Amygdala (tissue), 56 donors: ENCODE measurements around the gene FGF12.

Experiments
- DNase-seq, 56 donors: peaks; one replicate each; lab custom pipeline; 2025; lab: John Stamatoyannopoulos, UW

Gene FGF12

GRCh38 chr3:192422321-192422996 is 304.9 kb downstream of the FGF12 start:
- no peak for DNase-seq

- no peak for DNase-seq
These were observed 308.0 kb downstream of the FGF12 start for GRCh38 chr3:192419312-192419711.

- no peak for DNase-seq
These were observed 309.7 kb downstream of the FGF12 start for GRCh38 chr3:192417559-192418055.

GRCh38 chr3:192417017-192417416 is 310.3 kb downstream of the FGF12 start:
- DNase-seq: no peak

- DNase-seq: no peak
These were observed 313.9 kb downstream of the FGF12 start for GRCh38 chr3:192413461-192413860.

GRCh38 chr3:192410684-192410960 is 316.7 kb downstream of the FGF12 start:
- no peak for DNase-seq

- peak in 16 of 56 donors; percentile 1 to 48 (median 28) for DNase-seq
These were observed 317.3 kb downstream of the FGF12 start for GRCh38 chr3:192409838-192410683.

GRCh38 chr3:192409201-192409837 is 318.0 kb downstream of the FGF12 start:
- peak in 17 of 56 donors; percentile 6 to 58 (median 26) for DNase-seq

- peak in 15 of 56 donors; percentile 9 to 60 (median 29) for DNase-seq
These were observed 318.6 kb downstream of the FGF12 start for GRCh38 chr3:192408647-192409200.

GRCh38 chr3:192408007-192408646 is 319.2 kb downstream of the FGF12 start:
- DNase-seq: peak in 19 of 56 donors; percentile 3 to 42 (median 12)

GRCh38 chr3:192399767-192400166 is 327.6 kb downstream of the FGF12 start:
- DNase-seq: no peak

GRCh38 chr3:192397012-192397411 is 330.3 kb downstream of the FGF12 start:
- no peak for DNase-seq

- no peak for DNase-seq
These were observed 331.8 kb downstream of the FGF12 start for GRCh38 chr3:192395506-192395905.

- no peak for DNase-seq
These were observed 334.4 kb downstream of the FGF12 start for GRCh38 chr3:192392986-192393385.

GRCh38 chr3:192382861-192383260 is 344.5 kb downstream of the FGF12 start:
- no peak for DNase-seq

GRCh38 chr3:192373586-192373985 is 353.8 kb downstream of the FGF12 start:
- no peak for DNase-seq

GRCh38 chr3:192373032-192373431 is 354.3 kb downstream of the FGF12 start:
- DNase-seq: no peak

GRCh38 chr3:192372616-192373015 is 354.7 kb downstream of the FGF12 start:
- no peak for DNase-seq

- DNase-seq: no peak
These were observed 355.4 kb downstream of the FGF12 start for GRCh38 chr3:192371870-192372400.

- DNase-seq: no peak
These were observed 359.7 kb downstream of the FGF12 start for GRCh38 chr3:192367616-192368015.
